ENCODE measurements around the gene PTPN22. TPM values are rescaled to one million over a fixed set of nuclear protein-coding genes. Genes with fewer than 3 reads are reported as not detected.

Gene PTPN22
- total and polyA plus RNA-seq, 8 donors = 0.57 to 2.3 (median 1.1) TPM

DNA sequence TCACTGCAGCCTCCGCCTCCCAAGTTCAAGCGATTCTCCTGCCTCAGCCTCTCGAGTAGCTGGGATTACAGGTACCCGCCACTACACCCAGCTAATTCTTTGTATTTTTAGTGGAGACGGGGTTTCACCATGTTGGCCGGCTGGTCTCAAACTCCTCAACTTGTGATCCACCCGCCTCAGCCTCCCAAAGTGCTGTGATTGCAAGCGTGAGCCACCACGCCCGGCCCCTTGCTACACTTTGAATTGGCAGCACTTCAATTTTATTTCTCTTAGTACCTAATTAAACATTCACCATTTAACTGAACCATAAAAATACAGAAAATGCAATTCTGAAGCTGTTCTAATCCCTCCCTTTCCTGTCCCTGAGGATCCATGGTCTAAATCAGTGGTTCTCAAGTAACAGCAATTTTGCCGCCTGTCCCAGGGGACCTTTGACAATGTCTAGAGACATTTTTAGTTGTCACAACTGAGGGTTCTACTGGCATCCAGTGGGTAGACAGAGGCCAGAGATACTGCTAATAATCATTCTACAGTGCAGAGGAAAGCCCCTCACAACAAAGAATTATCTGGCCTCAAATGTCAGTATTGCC, 20.2 kb upstream of the PTPN22 start:
- no peak for DNase-seq
- ATAC-seq = no peak

DNA sequence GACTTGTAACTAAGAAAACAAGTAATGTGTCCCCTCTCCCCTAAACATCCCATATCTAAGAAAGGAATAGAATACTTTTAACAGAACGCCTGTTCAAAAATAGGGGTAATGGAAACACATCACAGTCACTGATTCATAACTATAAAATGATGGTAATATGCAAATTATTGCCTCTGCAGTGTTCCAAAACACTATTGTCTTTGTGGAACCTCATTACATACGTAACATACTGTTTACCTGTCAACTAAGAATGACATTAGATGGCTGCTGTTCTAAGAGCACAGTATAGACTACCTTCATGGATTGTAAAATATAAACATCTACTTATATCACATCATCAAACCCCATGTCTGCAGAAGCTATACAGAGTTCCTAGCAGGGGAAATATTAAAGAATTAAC, 19.3 kb upstream of the PTPN22 start:
- intact Hi-C loops (cut with DNase I) = no loop called here
- no peaks in the 10 kb centered on the region for H3K27me3 ChIP-seq
- no peak overlapping the region for H3K4me3 ChIP-seq
- FAIRE-seq (no peak), DNase-seq (no peak), ATAC-seq (no peak)
- H3K9me3 ChIP-seq = no peaks in the 10 kb centered on the region
- no peak overlapping the region for H3K27ac ChIP-seq
- WGBS, 2 donors = 66 to 68% methylated on average over 2 of the region's 2 CpGs
- H3K4me1 ChIP-seq = peaks cover 5 to 11% (median 9%) of the 10 kb centered on the region in 3 donors
- H3K36me3 ChIP-seq = peaks cover 0 to under 1% (median 0%) of the 10 kb centered on the region in 3 donors
- TF ChIP-seq, protein P1, sequence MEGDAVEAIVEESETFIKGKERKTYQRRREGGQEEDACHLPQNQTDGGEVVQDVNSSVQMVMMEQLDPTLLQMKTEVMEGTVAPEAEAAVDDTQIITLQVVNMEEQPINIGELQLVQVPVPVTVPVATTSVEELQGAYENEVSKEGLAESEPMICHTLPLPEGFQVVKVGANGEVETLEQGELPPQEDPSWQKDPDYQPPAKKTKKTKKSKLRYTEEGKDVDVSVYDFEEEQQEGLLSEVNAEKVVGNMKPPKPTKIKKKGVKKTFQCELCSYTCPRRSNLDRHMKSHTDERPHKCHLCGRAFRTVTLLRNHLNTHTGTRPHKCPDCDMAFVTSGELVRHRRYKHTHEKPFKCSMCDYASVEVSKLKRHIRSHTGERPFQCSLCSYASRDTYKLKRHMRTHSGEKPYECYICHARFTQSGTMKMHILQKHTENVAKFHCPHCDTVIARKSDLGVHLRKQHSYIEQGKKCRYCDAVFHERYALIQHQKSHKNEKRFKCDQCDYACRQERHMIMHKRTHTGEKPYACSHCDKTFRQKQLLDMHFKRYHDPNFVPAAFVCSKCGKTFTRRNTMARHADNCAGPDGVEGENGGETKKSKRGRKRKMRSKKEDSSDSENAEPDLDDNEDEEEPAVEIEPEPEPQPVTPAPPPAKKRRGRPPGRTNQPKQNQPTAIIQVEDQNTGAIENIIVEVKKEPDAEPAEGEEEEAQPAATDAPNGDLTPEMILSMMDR (IDR thresholded peaks at IDR 0.05) = no peak

More for the DNA sequence above, 20.2 kb upstream of the PTPN22 start:
- Histone ChIP-seq H3K27ac (no peak overlapping the region), H3K4me1 (peaks cover 5 to 11% (median 9%) of the 10 kb centered on the region in 3 donors), H3K27me3 (no peaks in the 10 kb centered on the region), H3K4me3 (no peak overlapping the region), H3K9me3 (no peaks in the 10 kb centered on the region), H3K36me3 (peaks cover 0 to 5% (median 0%) of the 10 kb centered on the region in 3 donors)
- TF ChIP-seq, protein P1 (IDR thresholded peaks at IDR 0.05) = no peak
- no peak for FAIRE-seq
- 87 to 89% methylated on average over 11 of the region's 11 CpGs for WGBS, 2 donors
- intact Hi-C loops (cut with DNase I) = no loop called here

DNA sequence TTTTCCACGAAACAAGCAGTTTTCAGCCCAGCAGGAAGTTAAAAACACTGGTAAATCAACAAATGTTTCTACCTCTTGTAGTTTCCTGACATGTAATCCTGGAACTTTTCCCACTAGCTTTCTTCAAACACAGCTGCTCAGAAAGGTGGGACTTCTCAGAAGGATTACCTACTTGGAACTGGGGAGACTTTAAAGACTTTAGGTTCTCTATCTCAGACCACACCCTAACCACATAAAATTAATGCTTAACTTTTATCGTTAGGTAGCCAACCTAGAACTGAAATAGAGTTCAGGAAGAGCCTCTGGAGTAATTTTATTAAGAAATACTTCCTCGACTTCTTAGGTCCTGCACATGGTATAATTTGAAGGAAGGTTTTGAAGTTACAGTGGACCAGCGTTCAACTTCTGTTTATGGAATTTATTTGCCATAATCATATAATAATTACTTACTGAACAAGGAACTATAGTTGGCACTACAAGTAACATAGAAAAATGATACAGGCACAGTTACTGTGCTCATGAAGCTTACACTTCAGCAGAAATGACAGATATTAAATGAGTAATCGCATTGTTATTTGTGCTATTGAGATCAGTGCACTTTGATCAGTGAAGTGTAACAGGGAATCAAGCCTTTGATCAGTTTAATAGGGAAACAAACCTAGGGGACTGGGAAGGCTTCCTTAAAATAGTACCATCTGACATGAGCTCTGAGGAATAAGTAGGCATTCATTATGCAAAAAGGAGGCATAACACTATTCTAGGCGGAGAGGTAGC, 16.1 kb upstream of the PTPN22 start, which contains the start of gene BCL2L15:
Gene BCL2L15 (minus strand): TSS at position 180 of the 774 bp plus-strand sequence. CDS start 206 bp downstream, outside the sequence.
- no peaks in the 10 kb centered on the region for H3K27me3 ChIP-seq
- intact Hi-C loops (cut with DNase I) = no loop called here
- TF ChIP-seq, protein P1 (IDR thresholded peaks at IDR 0.05) = no peak
- H3K27ac ChIP-seq = peak within 1 kb of the TSS; percentile 58 to 90 (median 84)
- no peaks in the 10 kb centered on the region for H3K36me3 ChIP-seq
- peak in 3 of 6 donors; percentile 34 to 49 (median 44) for DNase-seq
- FAIRE-seq = no peak
- WGBS, 2 donors = 26 to 33% methylated on average over 6 of the region's 6 CpGs
- peaks cover 9 to 11% (median 9%) of the 10 kb centered on the region in 3 donors for H3K4me1 ChIP-seq
- ATAC-seq = peak; percentile 76 to 87 (median 85)
- H3K4me3 ChIP-seq = peak within 1 kb of the TSS; percentile 5 to 38 (median 20)
- H3K9me3 ChIP-seq = no peaks in the 10 kb centered on the region

DNA sequence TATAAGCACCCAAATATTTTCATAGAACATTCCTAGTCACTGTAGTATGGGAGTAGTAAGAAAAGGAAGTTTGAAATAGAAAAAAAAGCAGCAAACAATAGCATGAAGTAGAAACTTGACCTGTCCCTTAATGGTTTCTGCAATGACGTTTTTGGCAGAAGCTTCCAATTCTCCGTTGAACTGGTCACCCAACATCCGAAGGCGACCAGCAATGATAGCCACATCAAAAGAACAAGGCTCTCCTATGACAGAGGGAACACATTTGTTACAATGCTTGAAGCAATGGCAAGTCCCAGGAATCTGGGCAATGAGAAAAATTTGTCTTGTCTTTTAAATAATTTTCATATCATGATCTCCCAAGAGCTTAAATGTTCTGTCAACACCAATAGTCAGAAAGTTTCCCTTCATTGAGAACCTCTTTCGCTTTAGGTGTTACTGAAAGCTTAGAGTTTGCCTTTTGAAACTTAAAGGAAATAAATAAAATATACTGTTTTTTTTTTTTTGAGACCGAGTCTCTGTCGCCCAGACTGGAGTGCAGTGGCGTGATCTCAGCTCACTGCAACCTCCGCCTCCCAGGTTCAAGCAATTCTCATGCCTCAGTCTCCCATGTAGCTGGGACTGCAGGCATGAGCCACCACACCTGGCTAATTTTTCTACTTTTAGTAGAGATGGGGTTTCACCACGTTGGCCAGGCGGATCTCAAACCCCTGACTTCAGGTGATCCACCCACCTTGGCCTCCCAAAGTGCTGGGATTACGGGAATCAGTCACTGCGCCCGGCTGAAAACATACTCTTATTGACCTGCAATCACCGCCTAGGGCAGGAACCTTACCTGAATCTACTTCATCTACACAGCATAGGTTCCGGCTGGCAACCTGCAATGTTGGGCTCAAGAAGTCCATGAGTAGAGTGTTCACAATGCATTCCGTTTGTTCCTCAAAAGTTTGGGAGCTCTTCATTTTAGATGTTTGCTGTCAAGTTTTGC, 15.2 kb upstream of the PTPN22 start:
- intact Hi-C loops (cut with DNase I) = no loop called here
- 34 to 46% methylated on average over 17 of the region's 17 CpGs for WGBS, 2 donors
- Histone ChIP-seq H3K36me3 (no peaks in the 10 kb centered on the region), H3K27me3 (no peaks in the 10 kb centered on the region), H3K4me3 (peak overlapping the region; percentile 5 to 38 (median 20)), H3K4me1 (peaks cover 9 to 11% (median 11%) of the 10 kb centered on the region in 3 donors), H3K9me3 (no peaks in the 10 kb centered on the region), H3K27ac (peak overlapping the region; percentile 58 to 90 (median 84))
- ATAC-seq = peak; percentile 64 to 76 (median 74)
- TF ChIP-seq, protein P1 (IDR thresholded peaks at IDR 0.05) = no peak
- FAIRE-seq = no peak
- DNase-seq = peak in 3 of 6 donors; percentile 42 to 54 (median 45)

Data from pancreas (tissue), 10 donors.